ENCODE results near the gene SLC26A6.

SLC26A6 gene

GRCh38 chr3:48599077-48599501 is 36.2 kb downstream of the SLC26A6 start:
- DNase-seq (ENCODE audit: low spot score) = no peak

GRCh38 chr3:48598323-48599076 is 36.8 kb downstream of the SLC26A6 start:
- no peak for DNase-seq (ENCODE audit: low spot score)

- DNase-seq (ENCODE audit: low spot score) = no peak
Observed at GRCh38 chr3:48597408-48597800, 37.9 kb downstream of the SLC26A6 start.

- no peak for DNase-seq (ENCODE audit: low spot score)
Observed at GRCh38 chr3:48596676-48597407, 38.4 kb downstream of the SLC26A6 start.

- DNase-seq (ENCODE audit: low spot score) = no peak
Observed at GRCh38 chr3:48596157-48596556, 39.1 kb downstream of the SLC26A6 start.

GRCh38 chr3:48595526-48596121 is 39.6 kb downstream of the SLC26A6 start:
- DNase-seq (ENCODE audit: low spot score) = no peak

GRCh38 chr3:48595075-48595525 is 40.2 kb downstream of the SLC26A6 start, which contains the start of gene COL7A1:
TSS of gene COL7A1 (minus strand) at chr3:48595329. CDS start at chr3:48595159, 170 bp downstream.
- DNase-seq (ENCODE audit: low spot score) = no peak

- DNase-seq (ENCODE audit: low spot score) = no peak
Observed at GRCh38 chr3:48594417-48595049, 40.7 kb downstream of the SLC26A6 start.

GRCh38 chr3:48593337-48593736 is 41.9 kb downstream of the SLC26A6 start:
- no peak for DNase-seq (ENCODE audit: low spot score)

- DNase-seq (ENCODE audit: low spot score) = no peak
Observed at GRCh38 chr3:48592519-48593087, 42.7 kb downstream of the SLC26A6 start.

GRCh38 chr3:48591886-48592518 is 43.3 kb downstream of the SLC26A6 start:
- no peak for DNase-seq (ENCODE audit: low spot score)

GRCh38 chr3:48591436-48591835 is 43.8 kb downstream of the SLC26A6 start:
- DNase-seq (ENCODE audit: low spot score) = no peak

- no peak for DNase-seq (ENCODE audit: low spot score)
Observed at GRCh38 chr3:48588230-48588629, 47.0 kb downstream of the SLC26A6 start.

GRCh38 chr3:48587686-48588085 is 47.6 kb downstream of the SLC26A6 start:
- no peak for DNase-seq (ENCODE audit: low spot score)

GRCh38 chr3:48585411-48585810 is 49.9 kb downstream of the SLC26A6 start:
- DNase-seq (ENCODE audit: low spot score) = no peak

- no peak for DNase-seq (ENCODE audit: low spot score)
Observed at GRCh38 chr3:48584836-48585235, 50.4 kb downstream of the SLC26A6 start.

- DNase-seq (ENCODE audit: low spot score) = no peak
Observed at GRCh38 chr3:48581621-48582481, 53.4 kb downstream of the SLC26A6 start.

- DNase-seq (ENCODE audit: low spot score) = no peak
Observed at GRCh38 chr3:48576647-48577046, 58.6 kb downstream of the SLC26A6 start.

Data from activated CD4-positive, alpha-beta T cell treated with anti-CD3 and anti-CD28 coated beads, Interleukin-2, Interleukin-4, amounts not matched to agents 100 ng/mL and 50 ng/mL, durations not matched to agents 16 hours and 8 hours (primary cell).